GM23338 (cell line): ENCODE measurements around the gene HEATR9. TPM values are rescaled to one million over a fixed set of nuclear protein-coding genes. Genes with fewer than 3 reads are reported as not detected.

Source experiments
- ATAC-seq: fragments of 200-7000 bp; cut with Tn5 transposase; 3 replicates; pipeline ENCODE4 v1.9.1; 2020
- DNase-seq: peaks from one replicate; pipeline ENCODE4 v3.0.0-alpha.2; 2015; ENCODE audit warnings: low spot score
- H2AFZ ChIP-seq: fragments of 200-600 bp; sonication (generic); 2 replicates; pipeline ENCODE4 v1.8.0; 2016; ENCODE audit warnings: antibody characterized with exemption, mild to moderate bottlenecking, moderate library complexity
- H3F3A ChIP-seq: fragments of 200-600 bp; sonication (generic); replicated peaks from 2 replicates; pipeline ENCODE4 v1.8.0; 2017; ENCODE audit warnings: antibody characterized with exemption, mixed run types, low read depth
- H3K27ac ChIP-seq: fragments of 200-600 bp; sonication (generic); 2 replicates; pipeline ENCODE4 v1.6.1; 2016; ENCODE audit warnings: low read depth
- H3K27me3 ChIP-seq: fragments of 200-600 bp; sonication (generic); 2 replicates; pipeline ENCODE4 v1.8.0; 2016; ENCODE audit warnings: mild to moderate bottlenecking, mixed run types, moderate library complexity; ENCODE audit not compliant: insufficient read depth
- H3K36me3 ChIP-seq: fragments of 200-600 bp; sonication (generic); 2 replicates; pipeline ENCODE4 v1.8.0; 2016; ENCODE audit warnings: mild to moderate bottlenecking; ENCODE audit not compliant: insufficient read depth
- H3K4me1 ChIP-seq: fragments of 200-600 bp; sonication (generic); 2 replicates; pipeline ENCODE4 v1.8.0; 2016; ENCODE audit warnings: mild to moderate bottlenecking, moderate library complexity; ENCODE audit not compliant: insufficient read depth
- H3K4me2 ChIP-seq: fragments of 200-600 bp; sonication (generic); 2 replicates; pipeline ENCODE4 v1.7.1; 2017; ENCODE audit warnings: mixed run types
- H3K4me3 ChIP-seq: fragments of 200-600 bp; sonication (generic); 2 replicates; pipeline ENCODE4 v1.6.1; 2016; ENCODE audit warnings: mixed run types
- H3K79me2 ChIP-seq: fragments of 200-600 bp; sonication (generic); replicated peaks from 2 replicates; pipeline ENCODE4 v1.8.0; 2017; ENCODE audit warnings: mild to moderate bottlenecking; ENCODE audit not compliant: insufficient read depth
- H3K9me2 ChIP-seq: fragments of 200-600 bp; sonication (generic); 2 replicates; pipeline ENCODE4 v1.8.0; 2017; ENCODE audit not compliant: insufficient read depth
- H4K20me1 ChIP-seq: fragments of 200-600 bp; sonication (generic); replicated peaks from 2 replicates; pipeline ENCODE4 v1.8.0; 2017; ENCODE audit warnings: mild to moderate bottlenecking; ENCODE audit not compliant: insufficient read depth
- H3K27ac Mint-ChIP-seq: 2 replicates; pipeline ENCODE4 v1.8.0; 2020; ENCODE audit warnings: inconsistent platforms, mild to moderate bottlenecking, moderate library complexity, mixed read lengths
- H3K27me3 Mint-ChIP-seq: 3 replicates; pipeline ENCODE4 v1.8.0; 2022; ENCODE audit warnings: low read depth, mild to moderate bottlenecking, moderate library complexity, mixed read lengths, inconsistent platforms; ENCODE audit not compliant: insufficient read depth, poor library complexity
- H3K36me3 Mint-ChIP-seq: 3 replicates; pipeline ENCODE4 v1.8.0; 2021; ENCODE audit warnings: low read depth, mild to moderate bottlenecking, inconsistent platforms, moderate library complexity, mixed read lengths
- H3K4me1 Mint-ChIP-seq: 3 replicates; pipeline ENCODE4 v1.8.0; 2020; ENCODE audit warnings: mild to moderate bottlenecking, inconsistent platforms, mixed read lengths
- H3K4me3 Mint-ChIP-seq: 3 replicates; pipeline ENCODE4 v1.8.0; 2021; ENCODE audit warnings: moderate library complexity, mild to moderate bottlenecking, inconsistent platforms, mixed read lengths
- H3K9me3 Mint-ChIP-seq: 3 replicates; pipeline ENCODE4 v1.8.0; 2020; ENCODE audit warnings: moderate library complexity, mild to moderate bottlenecking, inconsistent platforms, mixed read lengths
- CREB1 ChIP-seq: fragments of 250-450 bp; sonication (Bioruptor Pico); IDR thresholded peaks from 2 replicates; pipeline ENCODE4 v1.5.0; 2020; ENCODE audit warnings: low read depth, mild to moderate bottlenecking, moderate library complexity
- CTCF ChIP-seq, 2 experiments: fragments of 200-600 bp in 1 of 2; sonication (generic) in 1 of 2; conservative IDR thresholded peaks; 2 replicates each; pipeline versions ENCODE4 v1.5.1 to v1.6.1; 2016 to 2017; ENCODE audit warnings: antibody characterized with exemption in 2 of 2, low read depth in 2 of 2, mild to moderate bottlenecking in 2 of 2, moderate library complexity in 1 of 2
- ETS1 ChIP-seq: IDR thresholded peaks from 2 replicates; pipeline ENCODE4 v1.6.1; 2016; ENCODE audit warnings: antibody characterized with exemption
- EZH2 ChIP-seq: fragments of 200-600 bp; sonication (generic); IDR thresholded peaks from one replicate; pipeline ENCODE4 v1.8.0; 2017; ENCODE audit warnings: antibody characterized with exemption, mild to moderate bottlenecking, low read depth; ENCODE audit not compliant: unreplicated experiment
- EZH2phosphoT487 ChIP-seq: fragments of 200-600 bp; sonication (generic); IDR thresholded peaks from one replicate; pipeline ENCODE4 v1.8.1; 2018; ENCODE audit warnings: antibody characterized with exemption; ENCODE audit not compliant: unreplicated experiment
- JUNB ChIP-seq: IDR thresholded peaks from one replicate; pipeline ENCODE4 v1.6.1; 2016; ENCODE audit warnings: antibody characterized with exemption; ENCODE audit not compliant: unreplicated experiment
- NANOG ChIP-seq: IDR thresholded peaks from 2 replicates; pipeline ENCODE4 v1.6.1; 2016; ENCODE audit warnings: antibody characterized with exemption, borderline replicate concordance
- POLR2AphosphoS5 ChIP-seq: IDR thresholded peaks from 2 replicates; pipeline ENCODE4 v1.6.1; 2016; ENCODE audit warnings: antibody characterized with exemption, low read depth
- REST ChIP-seq: IDR thresholded peaks from one replicate; pipeline ENCODE4 v1.6.1; 2018; ENCODE audit warnings: antibody characterized with exemption; ENCODE audit not compliant: unreplicated experiment
- STAT1 ChIP-seq: IDR thresholded peaks from one replicate; pipeline ENCODE4 v1.6.1; 2016; ENCODE audit warnings: antibody characterized with exemption; ENCODE audit not compliant: unreplicated experiment
- ZNF114 ChIP-seq: fragments of 250-450 bp; sonication (Bioruptor Pico); IDR thresholded peaks from 2 replicates; pipeline ENCODE4 v1.5.0; 2020; ENCODE audit warnings: mild to moderate bottlenecking, moderate library complexity
- ZNF331 ChIP-seq: fragments of 250-450 bp; sonication (Bioruptor Pico); IDR thresholded peaks from 2 replicates; pipeline ENCODE4 v1.5.0; 2020; ENCODE audit warnings: low read depth, mild to moderate bottlenecking, moderate library complexity
- ZNF462 ChIP-seq: fragments of 250-450 bp; sonication (Bioruptor Pico); IDR thresholded peaks from 2 replicates; pipeline ENCODE4 v1.5.0; 2020; ENCODE audit warnings: mild to moderate bottlenecking, moderate library complexity
- polyA plus RNA-seq: library from polyadenylated mRNA; unstranded; fragments of >200 nt; fragmentation: Nextera tagmentation; extraction: Ambion mirVana; gene quantifications from 2 replicates; pipeline ENCODE4 v1.2.1, GENCODE V29; 2016
- total RNA-seq: library from RNA; depleted of rRNA; stranded (reverse); fragments of >200 nt; shearing (Covaris generic); gene quantifications from 2 replicates; pipeline ENCODE4 v1.2.3, GENCODE V29; 2014

The HEATR9 gene
- total and polyA plus RNA-seq, 2 experiments from 2014 or later: not detected

GRCh38 chr17:35879773-35880654 is 11.3 kb upstream of the HEATR9 start, which contains the start of gene CCL5:
Gene CCL5 (minus strand): TSS chr17:35880360.
- no peaks in the 10 kb centered on the region for H3F3A ChIP-seq
- TF ChIP-seq ZNF462 (CRISPR knock-in tag) (no peak), ZNF331 (no peak), ETS1 (no peak), EZH2 (no peak), CTCF (conservative IDR thresholded peaks at IDR 0.05; ENCODE audit: low read depth in 2 of 2) (no peak), REST (no peak), NANOG (no peak), ZNF114 (no peak), JUNB (no peak), POLR2AphosphoS5 (no peak), CREB1 (CRISPR knock-in tag) (no peak), STAT1 (no peak), EZH2phosphoT487 (no peak)
- H3K4me1 ChIP-seq: no peaks in the 10 kb centered on the region
- Mint-ChIP-seq H3K27ac (no peak within 1 kb of the TSS), H3K36me3 (no peaks in the 10 kb centered on the region), H3K4me3 (no peak within 1 kb of the TSS), H3K27me3 (peaks cover 2% of the 10 kb centered on the region), H3K4me1 (peaks cover 6% of the 10 kb centered on the region; the same call in 2 of the 3 replicates), H3K9me3 (no peaks in the 10 kb centered on the region)
- no peaks in the 10 kb centered on the region for H3K36me3 ChIP-seq
- no peaks in the 10 kb centered on the region for H3K27me3 ChIP-seq
- no peaks in the 10 kb centered on the region for H3K79me2 ChIP-seq
- H4K20me1 ChIP-seq: no peaks in the 10 kb centered on the region
- no peak within 1 kb of the TSS for H3K4me2 ChIP-seq
- no peak within 1 kb of the TSS for H2AFZ ChIP-seq
- H3K9me2 ChIP-seq: no peaks in the 10 kb centered on the region
- DNase-seq (no peak), ATAC-seq (no peak)
- no peak within 1 kb of the TSS for H3K27ac ChIP-seq
- no peak within 1 kb of the TSS for H3K4me3 ChIP-seq
